Common myeloid progenitor, CD34-positive (primary cell): Measurements from ENCODE around the gene MYH6.

Experiments
- CTCF ChIA-PET: fragments of 350-600 bp; sonication (Branson Sonifier 250); formaldehyde crosslinking; loops from one replicate; lab custom pipeline; 2021; ENCODE audit warnings: antibody characterized with exemption; lab: Charles Lee
- POLR2A ChIA-PET: fragments of 350-600 bp; sonication (Branson Sonifier 250); formaldehyde crosslinking; loops from one replicate; lab custom pipeline; 2021; ENCODE audit warnings: antibody characterized with exemption; lab: Charles Lee
- DNase-seq, 3 donors: peaks; one replicate each; pipeline versions ENCODE4 v3.0.0 to v3.0.0-alpha.2; 2013
- H3K27ac ChIP-seq, 2 experiments: 1 replicate in 1 of 2; 2 replicates in 1 of 2; pipeline ENCODE4 v1.7.0; 2013; ENCODE audit warnings: inconsistent platforms in 2 of 2, low read length in 2 of 2, mild to moderate bottlenecking in 2 of 2, low read depth in 1 of 2, moderate library complexity in 1 of 2; ENCODE audit not compliant: severe bottlenecking in 2 of 2, insufficient read depth in 1 of 2, poor library complexity in 1 of 2
- H3K27me3 ChIP-seq, 5 experiments: replicated peaks in 2 of 5; 1 replicate in 3 of 5; 2 replicates in 2 of 5; pipeline versions ENCODE4 v1.6.1 to v1.7.0; 2013; ENCODE audit warnings: low read length in 4 of 5, mild to moderate bottlenecking in 2 of 5, moderate library complexity in 2 of 5, inconsistent platforms in 1 of 5; ENCODE audit not compliant: insufficient read depth in 5 of 5, control insufficient read depth in 4 of 5
- H3K36me3 ChIP-seq, 4 experiments: 1 replicate in 2 of 4; 2 replicates in 2 of 4; pipeline versions ENCODE4 v1.6.1 to v1.7.0; 2013; ENCODE audit warnings: low read length in 3 of 4, control low read depth in 1 of 4, mild to moderate bottlenecking in 1 of 4; ENCODE audit not compliant: control insufficient read depth in 4 of 4, insufficient read depth in 4 of 4
- H3K4me1 ChIP-seq, 4 experiments: 1 replicate in 3 of 4; 2 replicates in 1 of 4; pipeline versions ENCODE4 v1.6.1 to v1.7.1; 2013; ENCODE audit warnings: low read length in 3 of 4, mild to moderate bottlenecking in 3 of 4, control low read depth in 1 of 4, inconsistent platforms in 1 of 4, moderate library complexity in 1 of 4; ENCODE audit not compliant: control insufficient read depth in 4 of 4, insufficient read depth in 4 of 4; ENCODE audit errors: control extremely low read depth in 1 of 4
- H3K4me3 ChIP-seq, 7 experiments: 1 replicate in 4 of 7; 2 replicates in 3 of 7; pipeline versions ENCODE4 v1.5.1 to v1.7.0; 2013; ENCODE audit warnings: mild to moderate bottlenecking in 7 of 7, low read length in 6 of 7, moderate library complexity in 6 of 7, inconsistent platforms in 2 of 7, low read depth in 2 of 7, control low read depth in 1 of 7; ENCODE audit not compliant: insufficient read depth in 4 of 7, control insufficient read depth in 1 of 7; ENCODE audit errors: extremely low read depth in 1 of 7
- H3K9me3 ChIP-seq, 5 experiments: 1 replicate in 4 of 5; 2 replicates in 1 of 5; pipeline versions ENCODE4 v1.6.1 to v1.7.1; 2013; ENCODE audit warnings: low read length in 4 of 5, mild to moderate bottlenecking in 2 of 5, inconsistent platforms in 1 of 5, low read depth in 1 of 5, moderate library complexity in 1 of 5; ENCODE audit not compliant: control insufficient read depth in 4 of 5, insufficient read depth in 2 of 5; ENCODE audit errors: control extremely low read depth in 1 of 5
- WGBS: methylation state at CpG from one replicate; pipeline ENCODE4 v1.1.5; 2013; ENCODE audit not compliant: insufficient coverage; 5-methylcytosine and 5-hydroxymethylcytosine counted together

MYH6 gene

DNA sequence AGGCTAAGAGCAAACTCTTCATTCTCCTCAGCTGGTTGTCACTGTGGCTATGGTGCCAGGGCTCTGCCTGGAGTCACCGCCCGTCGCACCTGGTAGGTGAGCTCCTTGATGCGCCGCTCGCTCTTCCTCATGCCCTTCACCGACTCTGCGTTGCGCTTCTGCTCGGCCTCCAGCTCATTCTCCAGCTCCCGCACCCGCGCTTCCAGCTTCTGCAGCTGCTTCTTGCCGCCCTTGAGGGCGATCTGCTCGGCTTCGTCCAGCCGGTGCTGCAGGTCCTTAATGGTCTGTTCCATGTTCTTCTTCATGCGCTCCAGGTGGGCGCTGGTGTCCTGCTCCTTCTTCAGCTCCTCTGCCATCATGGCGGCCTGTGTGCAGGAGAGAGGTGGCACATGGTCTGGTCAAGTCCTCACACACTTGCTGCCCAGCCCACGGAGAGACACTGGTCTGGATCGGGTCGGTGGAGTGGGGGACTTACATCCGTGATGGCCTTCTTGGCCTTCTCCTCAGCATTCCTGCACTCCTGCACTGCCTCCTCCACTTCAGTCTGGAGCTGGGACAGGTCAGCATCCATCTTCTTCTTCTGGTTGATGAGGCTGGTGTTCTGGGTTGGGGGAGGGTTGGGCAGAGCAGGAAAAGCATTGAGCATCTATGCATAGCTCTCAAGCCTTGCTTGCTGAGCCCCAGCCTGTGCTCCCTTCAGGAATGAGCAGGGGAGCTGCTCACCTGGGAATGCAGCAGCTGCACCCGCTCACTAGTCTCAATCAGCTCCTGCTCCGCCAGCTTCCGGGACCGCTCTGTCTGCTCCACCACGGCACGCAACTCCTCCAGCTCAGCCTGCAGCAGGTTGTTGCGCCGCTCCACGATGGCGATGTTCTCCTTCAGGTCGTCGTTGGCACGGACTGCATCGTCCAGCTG, 7.1 kb upstream of the MYH6 start:
- no peak for DNase-seq
- no peak overlapping the region for H3K27ac ChIP-seq
- no peaks in the 10 kb centered on the region for H3K9me3 ChIP-seq
- H3K4me3 ChIP-seq, result no peak overlapping the region
- CTCF ChIA-PET, result interaction anchor here (2.0 kb wide), 1 partner anchor 21 kb away, joined by 4 read pairs; the partner anchor contains the start of gene MYH7
- POLR2A ChIA-PET, result no interaction called here
- H3K36me3 ChIP-seq, result no peaks in the 10 kb centered on the region
- peaks cover 0 to 2% (median 0%) of the 10 kb centered on the region in 5 experiments for H3K27me3 ChIP-seq
- no peaks in the 10 kb centered on the region for H3K4me1 ChIP-seq
- WGBS, result 97% methylated on average over 29 of the region's 39 CpGs

DNA sequence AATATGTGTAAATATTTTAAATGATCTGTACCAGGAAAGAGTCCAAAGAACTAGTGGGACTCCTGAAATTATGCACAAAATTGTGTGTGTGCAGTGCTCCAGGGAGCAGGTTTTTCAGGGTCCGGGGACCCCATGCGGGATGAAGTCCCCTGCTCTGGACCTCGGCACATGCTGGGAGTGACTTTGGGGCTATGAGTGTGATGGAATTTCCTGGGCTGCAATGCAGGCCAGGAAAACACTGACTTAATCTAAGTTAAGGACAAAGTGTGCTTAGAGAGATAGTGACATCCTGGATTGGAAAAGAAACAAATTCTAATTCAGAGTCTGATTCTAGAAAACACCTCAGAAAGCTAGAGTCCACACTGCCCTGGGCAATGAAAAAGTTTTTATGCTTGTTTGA, 6.2 kb upstream of the MYH6 start:
- 64% methylated on average over 3 of the region's 3 CpGs for WGBS
- POLR2A ChIA-PET, result no interaction called here
- CTCF ChIA-PET, result interaction anchor here (2.0 kb wide), 1 partner anchor 21 kb away, joined by 4 read pairs; the partner anchor contains the start of gene MYH7

DNA sequence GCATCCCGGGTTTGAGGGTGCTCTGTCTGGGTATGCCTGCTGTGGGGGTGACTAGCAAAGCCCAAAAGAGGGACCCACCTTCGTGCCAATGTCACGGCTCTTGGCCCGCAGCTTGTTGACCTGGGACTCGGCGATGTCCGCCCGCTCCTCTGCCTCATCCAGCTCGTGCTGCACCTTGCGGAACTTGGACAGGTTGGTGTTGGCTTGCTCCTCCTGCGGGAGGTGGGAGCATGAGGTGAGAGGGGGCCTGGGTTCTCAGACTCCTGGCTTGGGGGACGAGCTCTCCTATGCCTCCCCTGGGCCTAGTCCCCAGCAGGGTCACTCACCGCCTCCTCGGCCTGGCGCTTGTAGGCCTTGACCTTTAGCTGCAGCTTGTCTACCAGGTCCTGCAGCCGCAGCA, 5.6 kb upstream of the MYH6 start:
- CTCF ChIA-PET, result interaction anchor here (0.8 kb wide), 1 partner anchor 34 kb away, joined by 4 read pairs; no protein-coding TSS in a partner anchor
- no peak for DNase-seq
- Histone ChIP-seq H3K36me3 (no peaks in the 10 kb centered on the region), H3K27ac (no peak overlapping the region), H3K27me3 (peaks cover 0 to 2% (median 0%) of the 10 kb centered on the region in 5 experiments), H3K4me3 (no peak overlapping the region), H3K4me1 (no peaks in the 10 kb centered on the region), H3K9me3 (no peaks in the 10 kb centered on the region)
- 93% methylated on average over 16 of the region's 16 CpGs for whole genome bisulfite sequencing
- POLR2A ChIA-PET, result no interaction called here

More for the DNA sequence above, 6.2 kb upstream of the MYH6 start:
- H3K9me3 ChIP-seq, result no peaks in the 10 kb centered on the region
- H3K4me3 ChIP-seq, result no peak overlapping the region
- peaks cover 0 to 2% (median 0%) of the 10 kb centered on the region in 5 experiments for H3K27me3 ChIP-seq
- H3K4me1 ChIP-seq, result no peaks in the 10 kb centered on the region
- H3K27ac ChIP-seq, result no peak overlapping the region
- no peak for DNase-seq
- no peaks in the 10 kb centered on the region for H3K36me3 ChIP-seq

DNA sequence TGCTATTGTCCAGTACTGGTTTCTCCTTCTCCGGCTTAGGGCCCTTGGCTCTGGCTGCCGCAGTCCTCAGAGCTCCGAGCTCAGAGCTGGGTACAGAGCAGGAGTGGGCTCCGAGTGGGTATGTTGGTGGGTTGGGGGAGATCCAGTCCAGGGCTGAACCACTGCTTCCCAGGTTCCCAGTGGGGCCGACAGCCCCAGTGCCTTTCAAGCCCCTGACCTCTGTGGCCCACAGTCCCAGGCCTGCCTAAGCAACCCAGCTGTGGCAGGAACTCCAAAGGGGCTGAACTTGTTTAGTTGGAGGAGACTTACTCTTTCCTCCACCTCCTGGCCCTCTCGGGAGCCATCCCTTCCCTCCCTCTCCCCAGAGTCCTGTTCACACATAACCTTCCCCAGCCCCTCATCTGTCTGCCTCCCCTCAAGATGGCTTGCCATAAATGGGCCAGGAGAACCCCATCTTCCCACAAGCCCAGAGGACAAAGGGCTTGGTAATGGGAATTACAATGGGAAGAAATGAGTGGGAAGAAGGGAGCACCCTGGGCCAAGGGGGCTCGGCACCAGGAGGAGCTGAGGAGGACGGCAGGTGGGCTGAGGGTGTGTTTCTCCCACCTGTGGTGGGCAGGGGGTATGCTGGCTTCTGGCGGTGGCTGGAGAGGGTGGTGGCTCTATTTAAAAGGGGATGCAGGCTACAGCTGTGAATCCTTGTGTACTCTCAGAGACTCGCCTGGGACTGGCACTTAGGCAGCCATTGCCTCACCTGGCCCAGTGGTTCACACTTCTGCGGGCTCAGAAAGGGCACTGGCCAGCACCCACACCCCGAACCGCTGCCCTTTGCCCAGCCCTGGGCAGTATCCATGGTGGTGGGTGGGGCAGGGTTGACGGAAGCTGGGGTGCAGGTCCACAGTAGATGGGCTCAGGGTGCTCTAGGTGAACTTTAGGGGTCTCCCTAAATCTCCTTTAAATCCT, 3.8 kb upstream of the MYH6 start:
- WGBS, result 96% methylated on average over 11 of the region's 14 CpGs
- no peak overlapping the region for H3K27ac ChIP-seq
- no peaks in the 10 kb centered on the region for H3K9me3 ChIP-seq
- no peak overlapping the region for H3K4me3 ChIP-seq
- H3K27me3 ChIP-seq, result peaks cover 0 to 2% (median 0%) of the 10 kb centered on the region in 5 experiments
- no peaks in the 10 kb centered on the region for H3K36me3 ChIP-seq
- ChIA-PET POLR2A (no interaction called here), CTCF (no interaction called here)
- H3K4me1 ChIP-seq, result no peaks in the 10 kb centered on the region
- no peak for DNase-seq

DNA sequence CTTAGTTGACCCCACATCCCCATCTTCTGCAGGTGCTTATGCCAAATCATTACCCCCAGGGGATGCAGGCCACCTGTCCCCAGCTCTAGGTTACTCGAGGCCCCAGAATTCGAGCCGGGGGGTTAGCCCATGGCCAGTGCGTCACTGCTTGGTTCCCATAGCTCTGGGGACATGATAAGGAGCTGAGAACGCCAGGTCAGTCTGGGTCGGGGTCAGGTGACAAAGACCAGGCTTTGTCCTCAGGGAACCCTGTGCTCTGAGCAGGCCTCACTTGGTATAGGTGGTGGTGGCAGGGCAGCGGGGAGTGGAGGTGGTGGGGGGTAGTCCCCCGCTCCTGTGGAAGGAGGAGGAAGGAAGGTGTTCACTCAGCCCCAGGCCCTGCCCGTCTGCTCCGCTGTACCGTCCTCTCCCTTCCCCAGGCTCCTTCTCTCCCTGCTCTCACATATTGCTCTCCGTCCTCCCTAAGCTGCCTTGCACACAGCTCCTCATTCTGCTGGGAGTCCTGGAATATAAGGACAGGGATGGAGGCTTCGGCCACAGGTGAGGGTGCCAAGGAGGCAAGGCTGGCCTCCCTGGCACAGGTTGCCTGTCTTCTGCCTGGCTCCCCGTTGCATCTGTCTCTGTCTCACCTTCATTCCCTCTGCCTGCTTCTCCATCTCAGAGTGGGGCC, 2.0 kb upstream of the MYH6 start:
- CTCF ChIA-PET, result interaction anchor here (1.4 kb wide), 1 partner anchor 24 kb away, joined by 3 read pairs; no protein-coding TSS in a partner anchor
- Histone ChIP-seq H3K4me1 (no peaks in the 10 kb centered on the region), H3K27me3 (peaks cover 0 to 2% (median 0%) of the 10 kb centered on the region in 5 experiments), H3K4me3 (no peak overlapping the region), H3K9me3 (no peaks in the 10 kb centered on the region), H3K27ac (no peak overlapping the region), H3K36me3 (no peaks in the 10 kb centered on the region)
- no peak for DNase-seq
- POLR2A ChIA-PET, result interaction anchor here (0.6 kb wide), 1 partner anchor 265 kb away, joined by 3 read pairs; no protein-coding TSS in a partner anchor
- WGBS, result 97% methylated on average over 6 of the region's 14 CpGs

DNA sequence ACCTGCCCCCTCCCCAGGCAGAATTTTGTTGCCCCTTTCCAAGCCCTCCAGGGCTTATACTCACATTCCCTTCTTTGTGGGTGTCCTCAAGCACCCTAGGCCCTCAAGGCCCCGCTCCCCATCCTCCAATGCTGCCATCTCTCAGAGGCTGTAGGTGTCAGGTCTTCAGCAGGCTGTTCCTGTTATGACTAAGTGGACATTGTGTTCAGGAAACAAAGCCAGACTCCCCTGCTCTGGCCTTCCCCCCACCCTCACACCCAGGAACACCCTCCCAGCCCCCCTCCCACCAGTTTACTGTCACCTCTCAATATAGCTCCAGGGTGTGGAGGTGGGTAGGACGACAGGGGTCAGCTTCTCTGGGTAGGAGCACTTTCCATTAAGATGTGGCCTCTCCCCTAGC, 1.4 kb upstream of the MYH6 start:
- CTCF ChIA-PET, result no interaction called here

More for the DNA sequence above, 1.4 kb upstream of the MYH6 start:
- 83% methylated on average over 1 of the region's 2 CpGs for WGBS
- Histone ChIP-seq H3K4me1 (no peaks in the 10 kb centered on the region), H3K9me3 (no peaks in the 10 kb centered on the region), H3K4me3 (no peak overlapping the region), H3K27me3 (peaks cover 0 to 2% (median 0%) of the 10 kb centered on the region in 5 experiments), H3K36me3 (no peaks in the 10 kb centered on the region), H3K27ac (no peak overlapping the region)
- POLR2A ChIA-PET, result no interaction called here
- no peak for DNase-seq
